HepG2 (cell line): ENCODE measurements around the gene PKDREJ. TPM values are rescaled to one million over a fixed set of nuclear protein-coding genes. Genes with fewer than 3 reads are reported as not detected.

ENCODE experiments used
- HDAC1 ChIP-seq: sonication (generic); formaldehyde crosslinking; IDR thresholded peaks from 2 replicates; pipeline ENCODE4 v1.5.1; 2020; ENCODE audit warnings: mild to moderate bottlenecking, missing genetic modification reagents
- HNF4A ChIP-seq: sonication (generic); formaldehyde crosslinking; IDR thresholded peaks from 2 replicates; pipeline ENCODE4 v1.4.0; 2020; ENCODE audit warnings: missing genetic modification reagents
- HNRNPK ChIP-seq: fragments of 200-400 bp; formaldehyde crosslinking; IDR thresholded peaks from 2 replicates; pipeline ENCODE4 v1.6.1; 2018; ENCODE audit warnings: low read length, low read depth, moderate library complexity, mild to moderate bottlenecking; ENCODE audit not compliant: poor library complexity, severe bottlenecking
- KDM5B ChIP-seq: sonication (generic); formaldehyde crosslinking; IDR thresholded peaks from 2 replicates; pipeline ENCODE4 v1.4.0; 2020; ENCODE audit warnings: missing genetic modification reagents, mild to moderate bottlenecking, borderline replicate concordance
- LCORL ChIP-seq, 2 experiments: fragments of 450-650 bp in 1 of 2; sonication (generic) in 1 of 2; formaldehyde crosslinking in 1 of 2; IDR thresholded peaks; 2 replicates each; pipeline versions ENCODE4 v1.5.0 to v1.6.1; 2017 to 2020; ENCODE audit warnings: antibody characterized with exemption in 1 of 2, missing genetic modification reagents in 1 of 2
- MBD4 ChIP-seq: IDR thresholded peaks from 2 replicates; pipeline ENCODE4 v1.6.1; 2012; ENCODE audit warnings: low read length, inconsistent platforms, borderline replicate concordance
- MEIS2 ChIP-seq: sonication (generic); formaldehyde crosslinking; IDR thresholded peaks from 2 replicates; pipeline ENCODE4 v1.9.0; 2021; ENCODE audit warnings: mild to moderate bottlenecking, missing genetic modification reagents
- NONO ChIP-seq, 2 experiments: fragments of 450-650 bp in 1 of 2; sonication (generic) in 1 of 2; formaldehyde crosslinking in 1 of 2; IDR thresholded peaks in 1 of 2; conservative IDR thresholded peaks in 1 of 2; 2 replicates each; pipeline versions ENCODE4 v1.6.1 to v1.8.0; 2017 to 2022; ENCODE audit warnings: mild to moderate bottlenecking in 1 of 2, missing genetic modification reagents in 1 of 2, moderate library complexity in 1 of 2
- PCBP1 ChIP-seq: fragments of 200-400 bp; formaldehyde crosslinking; IDR thresholded peaks from 2 replicates; pipeline ENCODE4 v1.6.1; 2017; ENCODE audit warnings: mild to moderate bottlenecking, low read depth, low read length, borderline replicate concordance
- PITX1 ChIP-seq: sonication (generic); formaldehyde crosslinking; IDR thresholded peaks from 2 replicates; pipeline ENCODE4 v1.5.1; 2020; ENCODE audit warnings: mild to moderate bottlenecking, missing genetic modification reagents
- SNAPC2 ChIP-seq: sonication (generic); formaldehyde crosslinking; IDR thresholded peaks from 2 replicates; pipeline ENCODE4 v1.8.1; 2022; ENCODE audit warnings: mild to moderate bottlenecking, missing genetic modification reagents
- TMF1 ChIP-seq: sonication (generic); formaldehyde crosslinking; IDR thresholded peaks from 2 replicates; pipeline ENCODE4 v1.8.1; 2022; ENCODE audit warnings: low read depth, missing genetic modification reagents
- ZFP62 ChIP-seq: sonication (generic); formaldehyde crosslinking; IDR thresholded peaks from 2 replicates; pipeline ENCODE4 v1.4.0; 2020; ENCODE audit warnings: missing genetic modification reagents
- ZNF251 ChIP-seq: sonication (generic); formaldehyde crosslinking; IDR thresholded peaks from 2 replicates; pipeline ENCODE4 v1.9.0; 2021; ENCODE audit warnings: mild to moderate bottlenecking, missing genetic modification reagents
- ZNF30 ChIP-seq: sonication (generic); formaldehyde crosslinking; IDR thresholded peaks from 2 replicates; pipeline ENCODE4 v1.5.0; 2020; ENCODE audit warnings: mild to moderate bottlenecking, missing genetic modification reagents
- ZNF331 ChIP-seq: sonication (generic); formaldehyde crosslinking; IDR thresholded peaks from 2 replicates; pipeline ENCODE4 v1.4.0; 2020; ENCODE audit warnings: missing genetic modification reagents
- ZNF333 ChIP-seq: sonication (generic); formaldehyde crosslinking; IDR thresholded peaks from 2 replicates; pipeline ENCODE4 v1.4.0; 2020; ENCODE audit warnings: mild to moderate bottlenecking, missing genetic modification reagents, borderline replicate concordance
- ZNF343 ChIP-seq: sonication (generic); formaldehyde crosslinking; IDR thresholded peaks from 2 replicates; pipeline ENCODE4 v1.4.0; 2020; ENCODE audit warnings: mild to moderate bottlenecking, missing genetic modification reagents
- ZNF446 ChIP-seq: sonication (generic); formaldehyde crosslinking; IDR thresholded peaks from 2 replicates; pipeline ENCODE4 v1.5.0; 2020; ENCODE audit warnings: mild to moderate bottlenecking, missing genetic modification reagents
- ZNF761 ChIP-seq: sonication (generic); formaldehyde crosslinking; conservative IDR thresholded peaks from 2 replicates; pipeline ENCODE4 v1.4.0; 2020; ENCODE audit warnings: mild to moderate bottlenecking, missing genetic modification reagents
- polyA plus RNA-seq, 8 experiments: library from polyadenylated mRNA; depleted of rRNA in 3 of 8; stranded (reverse) in 7 of 8; unstranded in 1 of 8; fragments of >200 nt; fragmentation: Illumina TruSeq in 4 of 8; extraction: Trizol in 4 of 8; gene quantifications; 2 replicates each; pipeline versions ENCODE4 v1.2.1 to v1.2.3, GENCODE V29; 2011 to 2016; ENCODE audit warnings: low read depth in 4 of 8, missing spikeins in 1 of 8, mixed read lengths in 1 of 8; ENCODE audit not compliant: insufficient read depth in 1 of 8
- total RNA-seq, 5 experiments: library from RNA; depleted of rRNA; stranded (reverse); fragments of >200 nt; fragmentation: Illumina TruSeq; extraction: Trizol; gene quantifications; 2 replicates each; pipeline ENCODE4 v1.2.3, GENCODE V29; 2016; ENCODE audit warnings: low read depth in 1 of 5
- TF ChIP-seq, protein P1 (sequence below): sonication (generic); formaldehyde crosslinking; IDR thresholded peaks from 2 replicates; pipeline ENCODE4 v1.4.0; 2020; ENCODE audit warnings: missing genetic modification reagents
- TF ChIP-seq, protein P2 (sequence below): sonication (generic); formaldehyde crosslinking; IDR thresholded peaks from 2 replicates; pipeline ENCODE4 v1.4.0; 2020; ENCODE audit warnings: mild to moderate bottlenecking, low read depth, missing genetic modification reagents
- TF ChIP-seq, protein P3 (sequence below): sonication (generic); formaldehyde crosslinking; IDR thresholded peaks from 2 replicates; pipeline ENCODE4 v1.4.0; 2020; ENCODE audit warnings: mild to moderate bottlenecking, missing genetic modification reagents
- TF ChIP-seq, protein P4 (sequence below): sonication (generic); formaldehyde crosslinking; IDR thresholded peaks from 2 replicates; pipeline ENCODE4 v1.5.0; 2020; ENCODE audit warnings: mild to moderate bottlenecking, missing genetic modification reagents

PKDREJ gene
- total and polyA plus RNA-seq, 2 of the 13 experiments (the other 11 are each of a cell fraction or from before 2014, with no cell fraction given), result not detected

DNA sequence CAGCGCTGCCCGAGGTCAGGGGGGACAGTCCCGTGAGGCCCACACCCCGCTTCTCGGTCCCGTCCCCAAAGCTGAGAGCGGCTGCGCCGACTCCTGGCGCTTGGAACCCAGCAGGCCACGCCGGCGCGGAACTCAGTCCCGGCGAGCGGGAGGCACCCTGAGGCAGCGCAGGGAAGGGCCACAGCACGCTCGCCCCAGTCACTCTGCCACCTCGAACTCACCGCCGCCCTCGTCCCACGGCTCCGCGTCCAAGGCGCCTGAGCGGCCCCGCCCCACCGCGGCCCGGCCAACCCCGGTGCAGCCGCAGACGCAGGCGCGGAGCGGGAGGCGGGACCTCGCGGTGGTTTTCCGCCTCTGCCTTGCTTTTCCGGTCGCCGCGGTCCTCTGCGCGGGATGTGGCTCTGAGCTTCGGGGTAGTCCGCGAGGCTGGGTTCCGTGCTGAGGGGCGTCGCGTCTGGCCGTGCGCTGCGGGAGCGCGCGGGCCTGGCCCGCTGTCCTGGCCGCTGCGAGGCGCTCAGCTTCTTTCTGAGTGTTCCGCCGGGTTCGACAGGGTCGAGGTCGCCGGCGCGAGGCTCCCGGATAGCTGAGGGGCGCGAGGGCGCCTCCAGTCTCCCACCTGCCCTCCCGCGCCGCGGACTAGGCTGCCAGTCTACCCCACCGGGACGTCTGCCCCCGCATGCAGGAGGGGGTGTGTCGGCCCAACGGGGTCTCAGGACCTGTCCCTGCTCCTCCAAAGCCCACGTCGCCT lies 12.9 kb downstream of the PKDREJ start, which contains the start of gene CDPF1 (continued):
- TF ChIP-seq ZNF333 (CRISPR knock-in tag), result peak; percentile 55; the same call in 1 of the 2 replicates
- TF ChIP-seq ZNF446 (CRISPR knock-in tag), result peak; percentile 88
- TF ChIP-seq SNAPC2 (CRISPR knock-in tag), result peak; percentile 58; the same call in 1 of the 2 replicates
- TF ChIP-seq KDM5B (CRISPR knock-in tag), result peak; percentile 90
- TF ChIP-seq HNRNPK, result peak; percentile 55
- TF ChIP-seq, protein P1, sequence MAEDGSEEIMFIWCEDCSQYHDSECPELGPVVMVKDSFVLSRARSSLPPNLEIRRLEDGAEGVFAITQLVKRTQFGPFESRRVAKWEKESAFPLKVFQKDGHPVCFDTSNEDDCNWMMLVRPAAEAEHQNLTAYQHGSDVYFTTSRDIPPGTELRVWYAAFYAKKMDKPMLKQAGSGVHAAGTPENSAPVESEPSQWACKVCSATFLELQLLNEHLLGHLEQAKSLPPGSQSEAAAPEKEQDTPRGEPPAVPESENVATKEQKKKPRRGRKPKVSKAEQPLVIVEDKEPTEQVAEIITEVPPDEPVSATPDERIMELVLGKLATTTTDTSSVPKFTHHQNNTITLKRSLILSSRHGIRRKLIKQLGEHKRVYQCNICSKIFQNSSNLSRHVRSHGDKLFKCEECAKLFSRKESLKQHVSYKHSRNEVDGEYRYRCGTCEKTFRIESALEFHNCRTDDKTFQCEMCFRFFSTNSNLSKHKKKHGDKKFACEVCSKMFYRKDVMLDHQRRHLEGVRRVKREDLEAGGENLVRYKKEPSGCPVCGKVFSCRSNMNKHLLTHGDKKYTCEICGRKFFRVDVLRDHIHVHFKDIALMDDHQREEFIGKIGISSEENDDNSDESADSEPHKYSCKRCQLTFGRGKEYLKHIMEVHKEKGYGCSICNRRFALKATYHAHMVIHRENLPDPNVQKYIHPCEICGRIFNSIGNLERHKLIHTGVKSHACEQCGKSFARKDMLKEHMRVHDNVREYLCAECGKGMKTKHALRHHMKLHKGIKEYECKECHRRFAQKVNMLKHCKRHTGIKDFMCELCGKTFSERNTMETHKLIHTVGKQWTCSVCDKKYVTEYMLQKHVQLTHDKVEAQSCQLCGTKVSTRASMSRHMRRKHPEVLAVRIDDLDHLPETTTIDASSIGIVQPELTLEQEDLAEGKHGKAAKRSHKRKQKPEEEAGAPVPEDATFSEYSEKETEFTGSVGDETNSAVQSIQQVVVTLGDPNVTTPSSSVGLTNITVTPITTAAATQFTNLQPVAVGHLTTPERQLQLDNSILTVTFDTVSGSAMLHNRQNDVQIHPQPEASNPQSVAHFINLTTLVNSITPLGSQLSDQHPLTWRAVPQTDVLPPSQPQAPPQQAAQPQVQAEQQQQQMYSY (CRISPR knock-in tag), result peak; percentile 62; the same call in 1 of the 2 replicates
- TF ChIP-seq, protein P2, sequence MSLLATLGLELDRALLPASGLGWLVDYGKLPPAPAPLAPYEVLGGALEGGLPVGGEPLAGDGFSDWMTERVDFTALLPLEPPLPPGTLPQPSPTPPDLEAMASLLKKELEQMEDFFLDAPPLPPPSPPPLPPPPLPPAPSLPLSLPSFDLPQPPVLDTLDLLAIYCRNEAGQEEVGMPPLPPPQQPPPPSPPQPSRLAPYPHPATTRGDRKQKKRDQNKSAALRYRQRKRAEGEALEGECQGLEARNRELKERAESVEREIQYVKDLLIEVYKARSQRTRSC (CRISPR knock-in tag), result no peak; the same call in none of the 2 replicates
- TF ChIP-seq, protein P3, sequence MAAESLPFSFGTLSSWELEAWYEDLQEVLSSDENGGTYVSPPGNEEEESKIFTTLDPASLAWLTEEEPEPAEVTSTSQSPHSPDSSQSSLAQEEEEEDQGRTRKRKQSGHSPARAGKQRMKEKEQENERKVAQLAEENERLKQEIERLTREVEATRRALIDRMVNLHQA, result no peak
- TF ChIP-seq MEIS2 (CRISPR knock-in tag), result peak; percentile 52; the same call in 1 of the 2 replicates
- no peak for TF ChIP-seq HNF4A
- TF ChIP-seq, protein P4, sequence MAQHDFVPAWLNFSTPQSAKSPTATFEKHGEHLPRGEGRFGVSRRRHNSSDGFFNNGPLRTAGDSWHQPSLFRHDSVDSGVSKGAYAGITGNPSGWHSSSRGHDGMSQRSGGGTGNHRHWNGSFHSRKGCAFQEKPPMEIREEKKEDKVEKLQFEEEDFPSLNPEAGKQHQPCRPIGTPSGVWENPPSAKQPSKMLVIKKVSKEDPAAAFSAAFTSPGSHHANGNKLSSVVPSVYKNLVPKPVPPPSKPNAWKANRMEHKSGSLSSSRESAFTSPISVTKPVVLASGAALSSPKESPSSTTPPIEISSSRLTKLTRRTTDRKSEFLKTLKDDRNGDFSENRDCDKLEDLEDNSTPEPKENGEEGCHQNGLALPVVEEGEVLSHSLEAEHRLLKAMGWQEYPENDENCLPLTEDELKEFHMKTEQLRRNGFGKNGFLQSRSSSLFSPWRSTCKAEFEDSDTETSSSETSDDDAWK (CRISPR knock-in tag), result no peak
- TF ChIP-seq ZFP62 (CRISPR knock-in tag), result no peak
- TF ChIP-seq PITX1 (CRISPR knock-in tag), result no peak; the same call in 1 of the 2 replicates
- peak; percentile 83; the same call in 1 of the 2 replicates for TF ChIP-seq ZNF761 (CRISPR knock-in tag)
- no peak for TF ChIP-seq LCORL (IDR thresholded peaks at IDR 0.05)
- peak; percentile 75 for TF ChIP-seq LCORL (CRISPR knock-in tag; IDR thresholded peaks at IDR 0.05)
- peak; percentile 45; the same call in 1 of the 2 replicates for TF ChIP-seq TMF1 (CRISPR knock-in tag)
- peak; percentile 56 for TF ChIP-seq HDAC1 (CRISPR knock-in tag)
- TF ChIP-seq MBD4, result no peak
- TF ChIP-seq PCBP1, result 0 out of 2 replicates have a peak, but pooled peaks have one; percentile 34
- TF ChIP-seq NONO (IDR thresholded peaks at IDR 0.05), result no peak
- peak; percentile 59; the same call in 1 of the 2 replicates for TF ChIP-seq NONO (CRISPR knock-in tag; conservative IDR thresholded peaks at IDR 0.05)
- no peak for TF ChIP-seq ZNF251 (CRISPR knock-in tag)
- peak; percentile 63 for TF ChIP-seq ZNF331
- no peak; the same call in 1 of the 2 replicates for TF ChIP-seq ZNF30
- peak; percentile 80; the same call in 1 of the 2 replicates for TF ChIP-seq ZNF343
